Esophagus (tissue), 2 donors: ENCODE data around the gene HSD17B4. TPM values are rescaled to one million over a fixed set of nuclear protein-coding genes. Genes with fewer than 3 reads are reported as not detected.
"Not testable (repeated sequence)": the region's sequence is repeated elsewhere in the genome, so short reads cannot be mapped to it uniquely, and the experiment has no call there.

ENCODE experiments used
- H3K27ac ChIP-seq, 2 donors: one replicate each; pipeline ENCODE4 v1.5.1; 2013; ENCODE audit warnings: low read depth in 2 of 2, mild to moderate bottlenecking in 2 of 2, inconsistent platforms in 1 of 2, low read length in 1 of 2, moderate library complexity in 1 of 2
- H3K27me3 ChIP-seq, 2 donors: one replicate each; pipeline ENCODE4 v1.6.1; 2013; ENCODE audit warnings: low read length in 2 of 2, control low read depth in 1 of 2, mild to moderate bottlenecking in 1 of 2; ENCODE audit not compliant: insufficient read depth in 2 of 2, control insufficient read depth in 1 of 2
- H3K36me3 ChIP-seq, 2 donors: one replicate each; pipeline ENCODE4 v1.6.1; 2013; ENCODE audit warnings: low read length in 1 of 2; ENCODE audit not compliant: control insufficient read depth in 2 of 2, insufficient read depth in 2 of 2
- H3K4me1 ChIP-seq, 2 donors: one replicate each; pipeline ENCODE4 v1.6.1; 2013; ENCODE audit warnings: low read length in 1 of 2; ENCODE audit not compliant: control insufficient read depth in 2 of 2, insufficient read depth in 2 of 2
- H3K4me3 ChIP-seq, 2 donors: one replicate each; pipeline ENCODE4 v1.5.1; 2013; ENCODE audit warnings: low read length in 2 of 2, mild to moderate bottlenecking in 2 of 2, low read depth in 1 of 2, moderate library complexity in 1 of 2
- H3K9me3 ChIP-seq, 2 donors: one replicate each; pipeline ENCODE4 v1.6.1; 2013; ENCODE audit warnings: mild to moderate bottlenecking in 2 of 2, low read depth in 1 of 2, low read length in 1 of 2, moderate library complexity in 1 of 2; ENCODE audit not compliant: control insufficient read depth in 2 of 2, insufficient read depth in 1 of 2
- WGBS, 2 donors: extraction: QIAGEN DNeasy Blood & Tissue Kit; methylation state at CpG; one replicate each; pipeline ENCODE4 v1.1.7; 2013; 5-methylcytosine and 5-hydroxymethylcytosine counted together
- polyA plus RNA-seq, 2 donors: library from polyadenylated mRNA; stranded (reverse); fragments of 200-250 nt; gene quantifications; one replicate each; pipeline ENCODE4 v1.2.3, GENCODE V29; 2013
- donor health status: healthy with polysubstance abuse.
- donor health status: Bipolar disorder and iron deficiency.

Gene HSD17B4
- polyA plus RNA-seq, 2 donors, result 136 to 190 TPM

GRCh38 chr5:119428574-119428973 is 23.7 kb upstream of the HSD17B4 start:
- WGBS, 2 donors, result 70 to 75% methylated on average over 3 of the region's 3 CpGs
- H3K4me1 ChIP-seq, H3K27me3 ChIP-seq, H3K36me3 ChIP-seq, H3K4me3 ChIP-seq, H3K27ac ChIP-seq, H3K9me3 ChIP-seq: not testable (repeated sequence)

GRCh38 chr5:119432674-119433237 is 19.5 kb upstream of the HSD17B4 start:
- H3K4me1 ChIP-seq, H3K4me3 ChIP-seq, H3K36me3 ChIP-seq, H3K27me3 ChIP-seq, H3K9me3 ChIP-seq, H3K27ac ChIP-seq: not testable (repeated sequence)
- 87 to 90% methylated on average over 10 of the region's 10 CpGs for WGBS, 2 donors

- Histone ChIP-seq H3K27ac (no peak overlapping the region), H3K4me1 (peaks cover 0 to 2% of the 10 kb centered on the region in 2 donors), H3K36me3 (no peaks in the 10 kb centered on the region), H3K27me3 (no peaks in the 10 kb centered on the region), H3K9me3 (peaks cover 0 to 3% of the 10 kb centered on the region in 2 donors), H3K4me3 (no peak overlapping the region)
- 54 to 55% methylated on average over 8 of the region's 8 CpGs for WGBS, 2 donors
Measured at GRCh38 chr5:119435436-119436132, 16.7 kb upstream of the HSD17B4 start.

- H3K4me3 ChIP-seq, H3K4me1 ChIP-seq, H3K27ac ChIP-seq, H3K36me3 ChIP-seq, H3K27me3 ChIP-seq, H3K9me3 ChIP-seq: not testable (repeated sequence)
- WGBS, 2 donors, result 81 to 83% methylated on average over 3 of the region's 3 CpGs
Measured at GRCh38 chr5:119437785-119438586, 14.3 kb upstream of the HSD17B4 start.

GRCh38 chr5:119438587-119438917 is 13.7 kb upstream of the HSD17B4 start:
- not testable (repeated sequence) for H3K9me3 ChIP-seq, H3K36me3 ChIP-seq, H3K4me3 ChIP-seq, H3K27ac ChIP-seq, H3K27me3 ChIP-seq, H3K4me1 ChIP-seq
- 15 to 25% methylated on average over 1 of the region's 1 CpG for WGBS, 2 donors

- H3K27me3 ChIP-seq, result no peaks in the 10 kb centered on the region
- peaks cover 0 to 2% of the 10 kb centered on the region in 2 donors for H3K4me1 ChIP-seq
- WGBS, 2 donors, result 67 to 69% methylated on average over 8 of the region's 8 CpGs
- no peaks in the 10 kb centered on the region for H3K36me3 ChIP-seq
- peak overlapping the region in 1 of 2 donors; percentile 21 for H3K27ac ChIP-seq
- peak overlapping the region in 1 of 2 donors; percentile 15 for H3K4me3 ChIP-seq
- H3K9me3 ChIP-seq, result no peaks in the 10 kb centered on the region
Measured at GRCh38 chr5:119439140-119439631, 13.1 kb upstream of the HSD17B4 start.

- not testable (repeated sequence) for H3K27ac ChIP-seq, H3K4me1 ChIP-seq, H3K9me3 ChIP-seq, H3K36me3 ChIP-seq, H3K4me3 ChIP-seq, H3K27me3 ChIP-seq
- WGBS, 2 donors, result 80 to 89% methylated on average over 3 of the region's 3 CpGs
Measured at GRCh38 chr5:119439632-119440031, 12.7 kb upstream of the HSD17B4 start.

- not testable (repeated sequence) for H3K36me3 ChIP-seq, H3K4me1 ChIP-seq, H3K27ac ChIP-seq, H3K27me3 ChIP-seq, H3K9me3 ChIP-seq, H3K4me3 ChIP-seq
- WGBS, 2 donors, result 88 to 92% methylated on average over 4 of the region's 4 CpGs
Measured at GRCh38 chr5:119444643-119445042, 7.7 kb upstream of the HSD17B4 start.

- H3K27ac ChIP-seq, result no peak overlapping the region
- H3K27me3 ChIP-seq, result no peaks in the 10 kb centered on the region
- 66 to 72% methylated on average over 13 of the region's 13 CpGs for WGBS, 2 donors
- H3K9me3 ChIP-seq, result no peaks in the 10 kb centered on the region
- no peak overlapping the region for H3K4me3 ChIP-seq
- H3K4me1 ChIP-seq, result no peaks in the 10 kb centered on the region
- H3K36me3 ChIP-seq, result no peaks in the 10 kb centered on the region
Measured at GRCh38 chr5:119445544-119445943, 6.8 kb upstream of the HSD17B4 start.
